Measurements from ENCODE around the gene STX10. TPM values are rescaled to one million over a fixed set of nuclear protein-coding genes. Genes with fewer than 3 reads are reported as not detected.
A peak's percentile ranks its signal among the peaks of the same experiment; 100 is the strongest.
"Not testable (repeated sequence)": the region's sequence is repeated elsewhere in the genome, so short reads cannot be mapped to it uniquely, and the experiment has no call there.

Gene STX10
- total and polyA plus RNA-seq, 7 donors = 63.1 to 127 (median 71.1) TPM

- DNase-seq = no peak
- H3K27me3 ChIP-seq = no peaks in the 10 kb centered on the region
- no peak overlapping the region for H3K27ac ChIP-seq
- no peaks in the 10 kb centered on the region for H3K9me3 ChIP-seq
- H3K4me1 ChIP-seq = no peaks in the 10 kb centered on the region
- H3K4me3 ChIP-seq = no peak overlapping the region
- TF ChIP-seq EP300 (IDR thresholded peaks at IDR 0.05) (no peak), POLR2A (IDR thresholded peaks at IDR 0.05) (no peak), POLR2AphosphoS5 (IDR thresholded peaks at IDR 0.05) (no peak)
- TF ChIP-seq, protein P1, sequence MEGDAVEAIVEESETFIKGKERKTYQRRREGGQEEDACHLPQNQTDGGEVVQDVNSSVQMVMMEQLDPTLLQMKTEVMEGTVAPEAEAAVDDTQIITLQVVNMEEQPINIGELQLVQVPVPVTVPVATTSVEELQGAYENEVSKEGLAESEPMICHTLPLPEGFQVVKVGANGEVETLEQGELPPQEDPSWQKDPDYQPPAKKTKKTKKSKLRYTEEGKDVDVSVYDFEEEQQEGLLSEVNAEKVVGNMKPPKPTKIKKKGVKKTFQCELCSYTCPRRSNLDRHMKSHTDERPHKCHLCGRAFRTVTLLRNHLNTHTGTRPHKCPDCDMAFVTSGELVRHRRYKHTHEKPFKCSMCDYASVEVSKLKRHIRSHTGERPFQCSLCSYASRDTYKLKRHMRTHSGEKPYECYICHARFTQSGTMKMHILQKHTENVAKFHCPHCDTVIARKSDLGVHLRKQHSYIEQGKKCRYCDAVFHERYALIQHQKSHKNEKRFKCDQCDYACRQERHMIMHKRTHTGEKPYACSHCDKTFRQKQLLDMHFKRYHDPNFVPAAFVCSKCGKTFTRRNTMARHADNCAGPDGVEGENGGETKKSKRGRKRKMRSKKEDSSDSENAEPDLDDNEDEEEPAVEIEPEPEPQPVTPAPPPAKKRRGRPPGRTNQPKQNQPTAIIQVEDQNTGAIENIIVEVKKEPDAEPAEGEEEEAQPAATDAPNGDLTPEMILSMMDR (IDR thresholded peaks at IDR 0.05) = no peak
- H3K36me3 ChIP-seq = no peaks in the 10 kb centered on the region
- intact Hi-C loops (cut with DNase I) = no loop called here
- WGBS, 2 donors = 84 to 85% methylated on average over 4 of the region's 4 CpGs
Observed at GRCh38 chr19:13189600-13189999, 39.4 kb upstream of the STX10 start.

GRCh38 chr19:13187419-13187818, 37.2 kb upstream of the STX10 start:
- TF ChIP-seq, protein P1 (IDR thresholded peaks at IDR 0.05) = no peak
- TF ChIP-seq POLR2AphosphoS5 (IDR thresholded peaks at IDR 0.05) (no peak), EP300 (IDR thresholded peaks at IDR 0.05) (no peak), POLR2A (IDR thresholded peaks at IDR 0.05) (no peak)
- H3K4me1 ChIP-seq = no peaks in the 10 kb centered on the region
- no peak overlapping the region for H3K27ac ChIP-seq
- H3K4me3 ChIP-seq = no peak overlapping the region
- DNase-seq = no peak
- H3K9me3 ChIP-seq = no peaks in the 10 kb centered on the region
- no peaks in the 10 kb centered on the region for H3K27me3 ChIP-seq
- intact Hi-C loops (cut with DNase I) = no loop called here
- H3K36me3 ChIP-seq = no peaks in the 10 kb centered on the region
- WGBS, 2 donors = 94 to 99% methylated on average over 4 of the region's 4 CpGs

DNA sequence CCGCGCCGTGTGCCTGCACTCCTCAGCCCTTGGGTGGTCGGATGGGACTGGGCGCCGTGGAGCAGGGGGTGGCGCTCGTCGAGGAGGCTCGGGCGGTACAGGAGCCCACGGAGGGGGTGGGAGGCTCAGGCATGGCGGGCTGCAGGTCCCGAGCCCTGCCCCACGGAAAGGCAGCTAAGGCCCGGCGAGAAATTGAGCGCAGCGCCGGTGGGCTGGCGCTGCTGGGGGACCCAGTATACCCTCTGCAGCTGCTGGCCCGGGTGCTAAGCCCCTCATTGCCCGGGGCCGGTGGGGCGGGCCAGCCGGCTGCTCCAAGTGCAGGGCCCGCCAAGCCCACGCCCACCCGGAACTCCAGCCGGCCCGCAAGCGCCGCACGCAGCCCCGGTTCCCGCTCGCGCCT, 36.5 kb upstream of the STX10 start:
- H3K27ac ChIP-seq; DNase-seq; H3K36me3 ChIP-seq; H3K4me1 ChIP-seq; H3K4me3 ChIP-seq; H3K9me3 ChIP-seq; intact Hi-C loops (cut with DNase I); H3K27me3 ChIP-seq: not testable (repeated sequence)
- WGBS, 2 donors = 90 to 93% methylated on average over 38 of the region's 38 CpGs

DNA sequence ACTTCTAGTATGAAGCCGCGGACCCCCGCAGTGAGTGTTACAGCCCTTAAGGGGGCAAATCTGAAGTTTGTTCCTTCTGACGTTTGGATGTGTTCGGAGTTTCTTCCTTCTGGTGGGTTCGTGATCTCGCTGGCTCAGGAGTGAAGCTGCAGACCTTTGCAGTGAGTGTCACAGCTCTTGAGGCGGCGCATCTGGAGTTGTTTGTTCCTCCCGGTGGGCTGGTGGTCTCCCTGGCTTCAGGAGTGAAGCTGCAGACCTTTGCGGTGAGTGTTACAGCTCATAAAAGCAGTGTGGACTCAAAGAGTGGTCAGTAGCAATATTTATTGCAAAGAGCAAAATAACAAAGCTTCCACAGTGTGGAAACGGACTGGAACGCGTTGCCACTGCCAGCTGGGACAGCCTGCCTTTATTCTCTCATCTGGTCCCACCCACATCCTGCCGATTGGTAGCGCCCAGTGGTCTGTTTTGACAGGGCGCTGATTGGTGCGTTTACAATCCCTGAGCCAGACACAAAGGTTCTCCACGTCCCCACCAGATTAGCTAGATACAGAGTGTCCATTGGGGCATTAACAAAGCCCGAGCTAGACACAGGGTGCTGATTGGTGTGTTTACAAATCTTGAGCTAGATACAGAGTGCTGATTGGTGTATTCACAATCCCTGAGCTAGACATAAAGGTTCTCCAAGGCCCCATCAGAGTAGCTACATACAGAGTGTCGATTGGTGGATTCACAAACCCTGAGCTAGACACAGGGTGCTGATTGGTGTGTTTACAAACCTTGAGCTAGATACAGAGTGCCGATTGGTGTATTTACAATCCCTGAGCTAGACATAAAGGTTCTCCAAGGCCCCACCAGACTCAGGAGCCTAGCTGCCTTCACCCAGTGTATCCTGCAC, 35.8 kb upstream of the STX10 start:
- WGBS, 2 donors = 86 to 88% methylated on average over 22 of the region's 22 CpGs
- DNase-seq; H3K27ac ChIP-seq; H3K36me3 ChIP-seq; H3K27me3 ChIP-seq; H3K4me3 ChIP-seq; H3K9me3 ChIP-seq; intact Hi-C loops (cut with DNase I): not testable (repeated sequence)
- H3K4me1 ChIP-seq = peaks cover 0 to 14% (median 13%) of the 10 kb centered on the region in 4 donors

GRCh38 chr19:13184926-13185325, 34.8 kb upstream of the STX10 start:
- H3K27me3 ChIP-seq; H3K4me3 ChIP-seq; DNase-seq; H3K9me3 ChIP-seq; intact Hi-C loops (cut with DNase I); H3K36me3 ChIP-seq; H3K27ac ChIP-seq: not testable (repeated sequence)
- H3K4me1 ChIP-seq = peaks cover 0 to 15% (median 13%) of the 10 kb centered on the region in 4 donors
- 78 to 94% methylated on average over 23 of the region's 23 CpGs for WGBS, 2 donors

DNA sequence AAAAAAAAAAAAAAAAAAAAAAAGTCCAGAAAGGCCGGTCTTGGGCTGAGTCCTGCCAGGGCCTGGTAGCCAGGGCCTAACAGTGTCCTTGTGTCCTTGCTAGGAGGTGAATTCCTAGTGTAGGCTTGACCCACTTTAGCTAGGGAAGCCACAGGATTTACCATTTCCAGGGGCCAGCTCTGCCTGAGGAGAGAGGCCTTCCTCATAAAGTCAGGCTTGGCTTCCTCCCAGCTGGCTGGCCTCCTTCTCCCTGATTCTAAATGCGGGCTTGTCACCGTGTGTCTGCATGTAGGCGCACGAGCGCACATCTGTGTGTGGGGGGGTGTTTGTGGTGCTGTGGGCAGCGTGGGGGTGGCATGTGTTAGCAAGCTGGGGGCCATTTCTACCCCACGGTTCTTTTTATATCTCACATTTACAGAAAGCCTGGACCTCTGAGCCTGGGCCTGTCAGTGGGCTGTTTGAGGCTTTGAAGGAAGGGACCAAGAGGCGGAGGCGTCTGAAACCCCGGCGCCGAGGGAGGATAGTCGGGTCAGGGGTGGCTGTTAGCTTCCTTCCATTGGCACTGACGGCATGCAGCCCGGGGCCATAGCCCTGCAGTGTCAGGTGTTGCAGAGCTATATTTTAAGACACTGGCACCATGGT, 31.7 kb upstream of the STX10 start:
- TF ChIP-seq POLR2A (IDR thresholded peaks at IDR 0.05) = no peak
- TF ChIP-seq POLR2AphosphoS5 (IDR thresholded peaks at IDR 0.05) = peak in 3 of 4 donors; percentile 31 to 56 (median 49)
- TF ChIP-seq EP300 (IDR thresholded peaks at IDR 0.05) = no peak
- TF ChIP-seq, protein P1 (IDR thresholded peaks at IDR 0.05) = no peak
- no peak overlapping the region for H3K4me3 ChIP-seq
- H3K36me3 ChIP-seq = no peaks in the 10 kb centered on the region
- H3K9me3 ChIP-seq = no peaks in the 10 kb centered on the region
- peaks cover 0 to 15% (median 13%) of the 10 kb centered on the region in 4 donors for H3K4me1 ChIP-seq
- no peaks in the 10 kb centered on the region for H3K27me3 ChIP-seq
- peak overlapping the region; percentile 33 to 55 (median 42) for H3K27ac ChIP-seq
- DNase-seq = peak; percentile 90
- WGBS, 2 donors = 14 to 21% methylated on average over 16 of the region's 16 CpGs
- intact Hi-C loops (cut with DNase I) = no loop called here

DNA sequence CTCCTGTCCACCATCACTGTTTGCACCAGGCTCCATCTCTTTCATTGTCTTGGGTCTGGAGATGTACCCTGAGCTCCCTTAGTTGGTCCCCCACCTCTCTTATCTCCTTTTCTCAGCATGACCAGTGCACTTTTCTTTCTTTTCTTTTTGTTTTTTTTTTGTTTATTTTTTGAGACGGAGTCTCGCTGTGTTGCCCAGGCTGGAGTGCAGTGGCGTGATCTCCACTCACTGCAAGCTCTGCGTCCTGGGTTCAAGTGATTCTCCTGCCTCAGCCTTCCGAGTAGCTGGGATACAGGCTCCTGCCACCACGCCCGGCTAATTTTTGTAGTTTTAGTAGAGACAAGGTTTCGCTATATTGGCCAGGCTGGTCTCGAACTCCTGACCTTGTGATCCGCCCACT, 28.1 kb upstream of the STX10 start:
- 93 to 94% methylated on average over 10 of the region's 10 CpGs for WGBS, 2 donors
- intact Hi-C loops (cut with DNase I); H3K4me3 ChIP-seq; H3K36me3 ChIP-seq; H3K27me3 ChIP-seq; DNase-seq; H3K27ac ChIP-seq; H3K9me3 ChIP-seq: not testable (repeated sequence)
- H3K4me1 ChIP-seq = peaks cover 0 to 15% (median 13%) of the 10 kb centered on the region in 4 donors

DNA sequence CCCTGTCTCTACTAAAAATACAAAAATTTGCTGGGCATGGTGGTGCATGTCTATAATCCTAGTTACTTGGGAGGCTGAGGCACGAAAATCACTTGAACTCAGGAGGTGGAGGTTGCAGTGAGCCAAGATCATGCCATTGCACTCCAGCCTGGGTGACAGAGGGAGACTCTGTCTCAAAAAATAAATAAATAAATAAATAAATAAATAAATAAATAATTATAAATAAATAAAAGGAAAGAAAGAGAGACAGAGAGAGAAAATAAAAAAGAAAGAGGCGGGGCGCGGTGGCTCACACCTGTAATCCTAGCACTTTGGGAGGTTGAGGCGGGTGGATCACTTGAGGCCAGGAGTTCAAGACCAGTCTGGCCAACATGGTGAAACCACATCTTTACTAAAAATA, 27.4 kb upstream of the STX10 start:
- WGBS, 2 donors = 94 to 97% methylated on average over 5 of the region's 5 CpGs
- H3K27ac ChIP-seq; H3K27me3 ChIP-seq; H3K36me3 ChIP-seq; H3K9me3 ChIP-seq; DNase-seq; H3K4me3 ChIP-seq; intact Hi-C loops (cut with DNase I): not testable (repeated sequence)
- H3K4me1 ChIP-seq = peaks cover 0 to 22% (median 18%) of the 10 kb centered on the region in 4 donors

Measured in sigmoid colon (tissue), 7 donors.